ENCODE results near the gene DCHS2. TPM values are rescaled to one million over a fixed set of nuclear protein-coding genes. Genes with fewer than 3 reads are reported as not detected.

The DCHS2 gene
- polyA plus RNA-seq, 3 donors: not detected

DNA sequence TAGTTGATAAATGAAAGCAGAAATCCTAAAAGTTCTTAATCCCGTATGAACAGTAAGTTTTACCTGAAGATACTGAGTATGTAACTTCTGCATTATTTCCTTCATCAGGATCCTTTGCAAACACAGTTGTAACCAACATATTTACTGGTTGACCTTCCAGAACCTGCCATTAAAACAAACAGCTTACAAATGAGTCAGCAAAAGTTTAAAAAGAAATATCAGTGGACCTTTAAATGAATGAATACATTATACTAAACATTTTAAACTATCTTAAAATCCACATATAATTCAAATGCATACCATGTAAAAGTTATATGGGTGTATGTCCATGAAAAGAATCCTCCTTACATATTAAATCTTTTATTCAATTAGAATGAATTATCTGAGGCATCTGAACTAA lies 163.6 kb downstream of the DCHS2 start:
- no peaks in the 10 kb centered on the region for H3K36me3 ChIP-seq (replicated peaks in 1 of 2; ENCODE audit: control insufficient read depth in 1 of 2, insufficient read depth in 2 of 2, low read length in 2 of 2)
- H2AFZ ChIP-seq (ENCODE audit: insufficient read depth, low read depth, low read length, poor library complexity, severe bottlenecking): no peak overlapping the region
- TF ChIP-seq, protein P1, sequence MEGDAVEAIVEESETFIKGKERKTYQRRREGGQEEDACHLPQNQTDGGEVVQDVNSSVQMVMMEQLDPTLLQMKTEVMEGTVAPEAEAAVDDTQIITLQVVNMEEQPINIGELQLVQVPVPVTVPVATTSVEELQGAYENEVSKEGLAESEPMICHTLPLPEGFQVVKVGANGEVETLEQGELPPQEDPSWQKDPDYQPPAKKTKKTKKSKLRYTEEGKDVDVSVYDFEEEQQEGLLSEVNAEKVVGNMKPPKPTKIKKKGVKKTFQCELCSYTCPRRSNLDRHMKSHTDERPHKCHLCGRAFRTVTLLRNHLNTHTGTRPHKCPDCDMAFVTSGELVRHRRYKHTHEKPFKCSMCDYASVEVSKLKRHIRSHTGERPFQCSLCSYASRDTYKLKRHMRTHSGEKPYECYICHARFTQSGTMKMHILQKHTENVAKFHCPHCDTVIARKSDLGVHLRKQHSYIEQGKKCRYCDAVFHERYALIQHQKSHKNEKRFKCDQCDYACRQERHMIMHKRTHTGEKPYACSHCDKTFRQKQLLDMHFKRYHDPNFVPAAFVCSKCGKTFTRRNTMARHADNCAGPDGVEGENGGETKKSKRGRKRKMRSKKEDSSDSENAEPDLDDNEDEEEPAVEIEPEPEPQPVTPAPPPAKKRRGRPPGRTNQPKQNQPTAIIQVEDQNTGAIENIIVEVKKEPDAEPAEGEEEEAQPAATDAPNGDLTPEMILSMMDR (IDR thresholded peaks at IDR 0.05): no peak
- intact Hi-C loops (cut with micrococcal nuclease): no loop called here
- H3K4me1 ChIP-seq (ENCODE audit: control insufficient read depth in 1 of 2, insufficient read depth in 2 of 2, low read length in 2 of 2): peaks cover 7% of the 10 kb centered on the region in 2 donors
- Mint-ChIP-seq H3K27ac (no peak overlapping the region), H3K9me3 (no peaks in the 10 kb centered on the region), H3K4me3 (no peak overlapping the region), H3K27me3 (ENCODE audit: low read depth in 3 of 3) (peaks cover 11 to 20% (median 17%) of the 10 kb centered on the region in 3 donors), H3K36me3 (no peaks in the 10 kb centered on the region), H3K4me1 (peaks cover 8% of the 10 kb centered on the region)
- H3K27me3 ChIP-seq (ENCODE audit: control insufficient read depth in 2 of 2, insufficient read depth in 2 of 2, low read length in 2 of 2): peaks cover 13 to 25% of the 10 kb centered on the region in 2 donors
- no peak overlapping the region for H3K4me3 ChIP-seq (replicated peaks in 1 of 3; ENCODE audit: low read depth in 2 of 3, low read length in 3 of 3)
- WGBS (ENCODE audit: insufficient coverage): no CpG with 5 or more reads among the region's 1 CpG
- H3K27ac ChIP-seq (ENCODE audit: low read depth in 1 of 2, low read length in 2 of 2): no peak overlapping the region
- no peaks in the 10 kb centered on the region for H3K79me2 ChIP-seq (ENCODE audit: insufficient read depth, low read length)
- no peak for DNase-seq
- H4K20me1 ChIP-seq (ENCODE audit: insufficient read depth, low read length): no peaks in the 10 kb centered on the region
- H3K9me3 ChIP-seq (replicated peaks in 1 of 2; ENCODE audit: control insufficient read depth in 1 of 2, insufficient read depth in 1 of 2, low read length in 2 of 2): peaks cover 0 to 5% of the 10 kb centered on the region in 2 donors
- no peak overlapping the region for H3K9ac ChIP-seq (ENCODE audit: insufficient read depth, low read length, poor library complexity, severe bottlenecking)
- no peak overlapping the region for H3K4me2 ChIP-seq (replicated peaks; ENCODE audit: extremely low read depth, low read length, poor library complexity, severe bottlenecking)

DNA sequence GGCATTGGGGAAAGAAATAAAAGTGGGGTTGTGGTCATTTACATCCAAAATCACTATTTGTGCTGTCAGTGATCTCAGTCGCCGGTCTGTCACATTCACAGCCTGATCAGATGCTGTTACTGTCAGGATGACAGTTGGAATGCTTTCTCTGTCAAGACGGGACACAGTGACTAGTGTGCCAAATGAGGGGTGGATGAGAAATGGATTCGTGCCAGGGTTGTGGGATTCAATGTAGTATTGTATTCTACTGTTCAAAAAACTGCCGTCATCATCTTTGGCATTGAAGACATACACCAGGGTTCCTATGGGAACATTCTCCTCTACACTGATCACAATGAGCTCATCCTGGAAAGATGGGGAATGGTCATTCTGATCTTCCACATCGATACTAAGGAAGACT lies 171.1 kb downstream of the DCHS2 start:
- Histone ChIP-seq H2AFZ (ENCODE audit: insufficient read depth, low read depth, low read length, poor library complexity, severe bottlenecking) (no peak overlapping the region), H3K4me2 (replicated peaks; ENCODE audit: extremely low read depth, low read length, poor library complexity, severe bottlenecking) (no peak overlapping the region), H3K9me3 (replicated peaks in 1 of 2; ENCODE audit: control insufficient read depth in 1 of 2, insufficient read depth in 1 of 2, low read length in 2 of 2) (no peaks in the 10 kb centered on the region), H3K27ac (ENCODE audit: low read depth in 1 of 2, low read length in 2 of 2) (no peak overlapping the region), H4K20me1 (ENCODE audit: insufficient read depth, low read length) (no peaks in the 10 kb centered on the region), H3K36me3 (replicated peaks in 1 of 2; ENCODE audit: control insufficient read depth in 1 of 2, insufficient read depth in 2 of 2, low read length in 2 of 2) (no peaks in the 10 kb centered on the region), H3K4me3 (replicated peaks in 1 of 3; ENCODE audit: low read depth in 2 of 3, low read length in 3 of 3) (no peak overlapping the region), H3K4me1 (ENCODE audit: control insufficient read depth in 1 of 2, insufficient read depth in 2 of 2, low read length in 2 of 2) (no peaks in the 10 kb centered on the region), H3K79me2 (ENCODE audit: insufficient read depth, low read length) (no peaks in the 10 kb centered on the region), H3K27me3 (ENCODE audit: control insufficient read depth in 2 of 2, insufficient read depth in 2 of 2, low read length in 2 of 2) (no peaks in the 10 kb centered on the region), H3K9ac (ENCODE audit: insufficient read depth, low read length, poor library complexity, severe bottlenecking) (no peak overlapping the region)
- Mint-ChIP-seq H3K27ac (no peak overlapping the region), H3K9me3 (peaks cover 0 to 2% (median 0%) of the 10 kb centered on the region in 7 donors), H3K27me3 (ENCODE audit: low read depth in 3 of 3) (peaks cover 2 to 11% (median 5%) of the 10 kb centered on the region in 3 donors), H3K4me3 (no peak overlapping the region), H3K36me3 (no peaks in the 10 kb centered on the region), H3K4me1 (no peaks in the 10 kb centered on the region)
- no peak for DNase-seq
- TF ChIP-seq, protein P1 (IDR thresholded peaks at IDR 0.05): no peak
- intact Hi-C loops (cut with micrococcal nuclease): no loop called here
- 90% methylated on average over 3 of the region's 6 CpGs for WGBS (ENCODE audit: insufficient coverage)

Data from CD14-positive monocyte (primary cell).